CD4-positive, alpha-beta memory T cell (primary cell): ENCODE results near the gene AGAP1. TPM values are rescaled to one million over a fixed set of nuclear protein-coding genes. Genes with fewer than 3 reads are reported as not detected.
A peak's percentile ranks its signal among the peaks of the same experiment; 100 is the strongest.

Experiments used
- CTCF ChIA-PET: fragments of 350-600 bp; sonication (Branson Sonifier 250); formaldehyde crosslinking; loops from one replicate; lab custom pipeline; 2021; ENCODE audit warnings: inconsistent platforms; ENCODE audit not compliant: partially characterized antibody; lab: Charles Lee
- POLR2A ChIA-PET: fragments of 350-600 bp; sonication (Branson Sonifier 250); formaldehyde crosslinking; loops from one replicate; lab custom pipeline; 2021; ENCODE audit not compliant: partially characterized antibody; lab: Charles Lee
- DNase-seq, 5 donors: peaks; one replicate each; pipeline versions ENCODE4 v3.0.0 to v3.0.0-alpha.2; 2020 to 2022; ENCODE audit warnings: mixed read lengths in 1 of 5
- H3K27ac ChIP-seq: one replicate; pipeline ENCODE4 v1.7.0; 2013; ENCODE audit warnings: low read depth, low read length
- H3K27me3 ChIP-seq: 2 replicates; pipeline ENCODE4 v1.7.0; 2013; ENCODE audit warnings: mild to moderate bottlenecking, low read length, moderate library complexity; ENCODE audit not compliant: insufficient read depth
- H3K36me3 ChIP-seq: 2 replicates; pipeline ENCODE4 v1.7.0; 2013; ENCODE audit warnings: mild to moderate bottlenecking, low read length, moderate library complexity; ENCODE audit not compliant: insufficient read depth
- H3K4me1 ChIP-seq: 2 replicates; pipeline ENCODE4 v1.7.0; 2013; ENCODE audit warnings: mild to moderate bottlenecking, low read length, moderate library complexity; ENCODE audit not compliant: insufficient read depth
- H3K4me3 ChIP-seq, 2 donors: one replicate each; pipeline ENCODE4 v1.7.0; 2013; ENCODE audit warnings: low read length in 2 of 2, mild to moderate bottlenecking in 1 of 2
- H3K9me3 ChIP-seq, 2 donors: one replicate each; pipeline ENCODE4 v1.7.0; 2013; ENCODE audit warnings: low read length in 2 of 2, control low read depth in 1 of 2; ENCODE audit not compliant: control insufficient read depth in 1 of 2
- H3K27ac Mint-ChIP-seq, 7 donors: one replicate each; pipeline ENCODE4 v1.8.0; 2020 to 2021; ENCODE audit warnings: mixed read lengths in 7 of 7, mild to moderate bottlenecking in 6 of 7, inconsistent platforms in 3 of 7, moderate library complexity in 3 of 7
- H3K27me3 Mint-ChIP-seq, 2 donors: one replicate each; pipeline ENCODE4 v1.8.0; 2020 to 2021; ENCODE audit warnings: mixed read lengths in 2 of 2
- H3K36me3 Mint-ChIP-seq, 2 donors: one replicate each; pipeline ENCODE4 v1.8.0; 2020 to 2021; ENCODE audit warnings: mixed read lengths in 2 of 2, inconsistent platforms in 1 of 2, mild to moderate bottlenecking in 1 of 2
- H3K4me1 Mint-ChIP-seq, 4 donors: one replicate each; pipeline ENCODE4 v1.8.0; 2020 to 2021; ENCODE audit warnings: mixed read lengths in 4 of 4, mild to moderate bottlenecking in 1 of 4
- H3K4me3 Mint-ChIP-seq, 8 donors: one replicate each; pipeline ENCODE4 v1.8.0; 2020 to 2021; ENCODE audit warnings: mixed read lengths in 8 of 8, mild to moderate bottlenecking in 7 of 8, moderate library complexity in 6 of 8, inconsistent platforms in 3 of 8
- H3K9me3 Mint-ChIP-seq, 8 donors: one replicate each; pipeline ENCODE4 v1.8.0; 2020 to 2021; ENCODE audit warnings: mixed read lengths in 8 of 8, mild to moderate bottlenecking in 5 of 8, inconsistent platforms in 3 of 8, moderate library complexity in 1 of 8
- intact Hi-C: fragments of 100-400 bp; cut with micrococcal nuclease; formaldehyde crosslinking; loops from one replicate; pipeline ENCODE4 v1.15.1; 2023
- polyA plus RNA-seq, 2 donors: library from polyadenylated mRNA; unstranded; fragments of 300-500 nt; fragmentation: Illumina TruSeq; gene quantifications; one replicate each; pipeline ENCODE4 v1.2.3, GENCODE V29; 2021
- total RNA-seq, 2 experiments: library from RNA; stranded (reverse); gene quantifications; one replicate each; pipeline ENCODE4 v1.2.3, GENCODE V29; 2021

The AGAP1 gene
- total and polyA plus RNA-seq, 4 experiments from 2014 or later: 0.24 to 2.9 (median 1.9) TPM

GRCh38 chr2:236158969-236159777, 665.3 kb downstream of the AGAP1 start:
- Histone ChIP-seq H3K4me1 (no peaks in the 10 kb centered on the region), H3K36me3 (no peaks in the 10 kb centered on the region), H3K4me3 (no peak overlapping the region), H3K27ac (no peak overlapping the region), H3K9me3 (no peaks in the 10 kb centered on the region), H3K27me3 (peaks cover 13% of the 10 kb centered on the region)
- Mint-ChIP-seq H3K27ac (no peak overlapping the region), H3K9me3 (peaks cover 0 to 7% (median 3%) of the 10 kb centered on the region in 8 donors), H3K4me1 (peaks cover 0 to 14% (median 2%) of the 10 kb centered on the region in 4 donors), H3K4me3 (no peak overlapping the region), H3K36me3 (no peaks in the 10 kb centered on the region), H3K27me3 (peaks cover 31 to 39% of the 10 kb centered on the region in 2 donors)
- no peak for DNase-seq
- POLR2A ChIA-PET: no interaction called here
- intact Hi-C loops: no loop called here
- CTCF ChIA-PET: interaction anchor here (1.3 kb wide), 1 partner anchor 21 kb away, joined by 4 read pairs; no protein-coding TSS in a partner anchor

GRCh38 chr2:236159778-236160170, 665.9 kb downstream of the AGAP1 start:
- Mint-ChIP-seq H3K9me3 (peaks cover 0 to 3% (median 0%) of the 10 kb centered on the region in 8 donors), H3K4me1 (peaks cover 1 to 16% (median 4%) of the 10 kb centered on the region in 4 donors), H3K27me3 (peaks cover 31 to 37% of the 10 kb centered on the region in 2 donors), H3K27ac (no peak overlapping the region), H3K4me3 (no peak overlapping the region), H3K36me3 (no peaks in the 10 kb centered on the region)
- Histone ChIP-seq H3K4me1 (peaks cover 3% of the 10 kb centered on the region), H3K4me3 (no peak overlapping the region), H3K36me3 (no peaks in the 10 kb centered on the region), H3K9me3 (no peaks in the 10 kb centered on the region), H3K27ac (no peak overlapping the region), H3K27me3 (peaks cover 13% of the 10 kb centered on the region)
- ChIA-PET POLR2A (no interaction called here), CTCF (no interaction called here)
- no peak for DNase-seq
- intact Hi-C loops: no loop called here

GRCh38 chr2:236160366-236161081, 666.7 kb downstream of the AGAP1 start:
- Histone ChIP-seq H3K27ac (no peak overlapping the region), H3K36me3 (no peaks in the 10 kb centered on the region), H3K27me3 (peaks cover 20% of the 10 kb centered on the region), H3K9me3 (no peaks in the 10 kb centered on the region), H3K4me1 (peaks cover 3% of the 10 kb centered on the region), H3K4me3 (no peak overlapping the region)
- intact Hi-C loops: no loop called here
- DNase-seq: no peak
- Mint-ChIP-seq H3K9me3 (no peaks in the 10 kb centered on the region), H3K4me3 (no peak overlapping the region), H3K36me3 (no peaks in the 10 kb centered on the region), H3K27ac (no peak overlapping the region), H3K27me3 (peaks cover 35 to 42% of the 10 kb centered on the region in 2 donors), H3K4me1 (peaks cover 1 to 24% (median 7%) of the 10 kb centered on the region in 4 donors)
- ChIA-PET POLR2A (no interaction called here), CTCF (no interaction called here)

- peaks cover 3% of the 10 kb centered on the region for H3K4me1 ChIP-seq
- no peaks in the 10 kb centered on the region for H3K36me3 ChIP-seq
- H3K27ac ChIP-seq: no peak overlapping the region
- POLR2A ChIA-PET: no interaction called here
- intact Hi-C loops: no loop called here
- peaks cover 1 to 27% (median 7%) of the 10 kb centered on the region in 4 donors for H3K4me1 Mint-ChIP-seq
- no peaks in the 10 kb centered on the region for H3K9me3 Mint-ChIP-seq
- DNase-seq: no peak
- no peak overlapping the region for H3K4me3 ChIP-seq
- peak overlapping the region in 1 of 8 donors; percentile 8 for H3K4me3 Mint-ChIP-seq
- CTCF ChIA-PET: no interaction called here
- H3K9me3 ChIP-seq: no peaks in the 10 kb centered on the region
- H3K27ac Mint-ChIP-seq: no peak overlapping the region
- H3K27me3 ChIP-seq: peaks cover 20% of the 10 kb centered on the region
- H3K36me3 Mint-ChIP-seq: no peaks in the 10 kb centered on the region
- peaks cover 38 to 40% of the 10 kb centered on the region in 2 donors for H3K27me3 Mint-ChIP-seq
Observed at GRCh38 chr2:236161082-236161462, 667.2 kb downstream of the AGAP1 start.

- Histone ChIP-seq H3K27ac (no peak overlapping the region), H3K36me3 (no peaks in the 10 kb centered on the region), H3K27me3 (peaks cover 20% of the 10 kb centered on the region), H3K4me3 (no peak overlapping the region), H3K4me1 (peaks cover 3% of the 10 kb centered on the region), H3K9me3 (no peaks in the 10 kb centered on the region)
- ChIA-PET POLR2A (no interaction called here), CTCF (no interaction called here)
- no peak overlapping the region for H3K27ac Mint-ChIP-seq
- no peaks in the 10 kb centered on the region for H3K36me3 Mint-ChIP-seq
- peak overlapping the region in 1 of 8 donors; percentile 8 for H3K4me3 Mint-ChIP-seq
- peaks cover 3 to 32% (median 12%) of the 10 kb centered on the region in 4 donors for H3K4me1 Mint-ChIP-seq
- intact Hi-C loops: no loop called here
- no peaks in the 10 kb centered on the region for H3K9me3 Mint-ChIP-seq
- H3K27me3 Mint-ChIP-seq: peaks cover 40 to 43% of the 10 kb centered on the region in 2 donors
- DNase-seq: no peak
Observed at GRCh38 chr2:236161531-236161930, 667.7 kb downstream of the AGAP1 start.

GRCh38 chr2:236162031-236162845, 668.4 kb downstream of the AGAP1 start:
- no peak overlapping the region for H3K4me3 ChIP-seq
- H3K27me3 ChIP-seq: peaks cover 16% of the 10 kb centered on the region
- no peaks in the 10 kb centered on the region for H3K9me3 Mint-ChIP-seq
- H3K9me3 ChIP-seq: no peaks in the 10 kb centered on the region
- peaks cover 3% of the 10 kb centered on the region for H3K4me1 ChIP-seq
- DNase-seq: no peak
- ChIA-PET CTCF (no interaction called here), POLR2A (no interaction called here)
- H3K27me3 Mint-ChIP-seq: peaks cover 42 to 43% of the 10 kb centered on the region in 2 donors
- H3K27ac ChIP-seq: no peak overlapping the region
- H3K4me1 Mint-ChIP-seq: peaks cover 3 to 35% (median 16%) of the 10 kb centered on the region in 4 donors
- H3K27ac Mint-ChIP-seq: no peak overlapping the region
- no peaks in the 10 kb centered on the region for H3K36me3 ChIP-seq
- no peaks in the 10 kb centered on the region for H3K36me3 Mint-ChIP-seq
- peak overlapping the region in 2 of 8 donors; percentile 20 to 54 for H3K4me3 Mint-ChIP-seq
- intact Hi-C loops: no loop called here
